HUES64 (cell line): ENCODE results near the gene SLC6A6.

ENCODE experiments used
- H3K27ac ChIP-seq: 2 replicates; pipeline ENCODE4 v1.7.0; 2013; ENCODE audit warnings: low read depth, low read length, inconsistent platforms
- H3K27me3 ChIP-seq: 2 replicates; pipeline ENCODE4 v1.6.1; 2013; ENCODE audit warnings: mild to moderate bottlenecking, low read length; ENCODE audit not compliant: insufficient read depth
- H3K36me3 ChIP-seq: 2 replicates; pipeline ENCODE4 v1.6.1; 2013; ENCODE audit warnings: mild to moderate bottlenecking, low read length; ENCODE audit not compliant: insufficient read depth
- H3K4me1 ChIP-seq: 2 replicates; pipeline ENCODE4 v1.6.1; 2013; ENCODE audit warnings: mild to moderate bottlenecking, low read length, moderate library complexity; ENCODE audit not compliant: insufficient read depth
- H3K4me3 ChIP-seq: 2 replicates; pipeline ENCODE4 v1.5.1; 2013; ENCODE audit warnings: mild to moderate bottlenecking, low read length, moderate library complexity
- H3K9ac ChIP-seq: 2 replicates; pipeline ENCODE4 v1.6.1; 2013; ENCODE audit warnings: mild to moderate bottlenecking, low read depth, low read length
- H3K9me3 ChIP-seq: 2 replicates; pipeline ENCODE4 v1.6.1; 2013; ENCODE audit warnings: low read depth, low read length; ENCODE audit not compliant: insufficient read depth
- WGBS: fragments of 150-250, 120-280 bp; methylation state at CpG from one replicate; pipeline ENCODE4 v1.1.7; 2013; ENCODE audit warnings: missing lambda C conversion rate; 5-methylcytosine and 5-hydroxymethylcytosine counted together

Gene SLC6A6

GRCh38 chr3:14472471-14473351 is 70.3 kb downstream of the SLC6A6 start:
- WGBS = 88% methylated on average over 22 of the region's 22 CpGs
- Histone ChIP-seq H3K9me3 (no peaks in the 10 kb centered on the region), H3K27me3 (no peaks in the 10 kb centered on the region), H3K27ac (peak overlapping the region; percentile 12; the same call in 1 of the 2 replicates), H3K9ac (peak overlapping the region; percentile 49; the same call in 1 of the 2 replicates), H3K4me1 (peaks cover 8% of the 10 kb centered on the region; the same call in 1 of the 2 replicates), H3K4me3 (no peak overlapping the region), H3K36me3 (peaks cover 90% of the 10 kb centered on the region)

- H3K9ac ChIP-seq = 0 out of 2 replicates have a peak overlapping the region, but pooled peaks have one; percentile 49
- H3K27ac ChIP-seq = peak overlapping the region; percentile 12; the same call in 1 of the 2 replicates
- H3K27me3 ChIP-seq = no peaks in the 10 kb centered on the region
- H3K4me3 ChIP-seq = no peak overlapping the region
- peaks cover 95% of the 10 kb centered on the region for H3K36me3 ChIP-seq
- H3K9me3 ChIP-seq = no peaks in the 10 kb centered on the region
- 90% methylated on average over 7 of the region's 7 CpGs for WGBS
- peaks cover 8% of the 10 kb centered on the region; the same call in 1 of the 2 replicates for H3K4me1 ChIP-seq
These were observed 71.0 kb downstream of the SLC6A6 start for GRCh38 chr3:14473411-14473891.

DNA sequence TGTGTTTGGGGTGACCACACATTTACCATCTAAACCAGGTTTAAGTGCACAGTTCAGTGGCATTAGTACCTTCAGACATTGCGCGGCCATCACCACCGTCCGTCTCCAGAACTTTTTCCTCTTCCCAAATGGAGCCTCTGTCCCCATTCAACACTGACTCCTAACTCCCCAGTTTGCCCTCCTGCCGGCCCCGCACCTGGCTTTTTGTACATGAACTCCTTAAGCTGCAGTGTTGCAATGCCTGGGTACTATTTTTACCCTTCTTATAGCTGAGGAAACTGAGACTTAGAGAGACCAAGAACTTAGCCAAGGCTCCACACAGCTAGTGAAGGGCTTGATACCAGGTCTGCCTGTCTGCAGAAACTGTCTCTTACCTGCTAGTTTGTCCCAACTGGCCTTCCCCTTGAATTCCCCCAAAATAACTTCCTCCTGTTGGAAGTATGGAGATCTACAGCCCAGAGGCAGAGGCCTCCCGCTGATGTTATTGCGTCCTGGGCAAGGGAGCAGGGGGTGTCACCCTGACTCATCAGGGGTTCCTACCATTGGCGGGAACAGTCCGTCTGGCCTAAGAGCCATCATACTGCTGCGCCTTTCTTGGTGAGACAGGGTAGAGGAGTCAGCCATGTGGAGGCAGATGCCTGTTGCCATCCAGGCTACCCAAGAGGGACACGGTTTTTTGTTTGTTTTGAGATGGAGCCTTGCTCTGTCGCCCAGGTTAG is 72.1 kb downstream of the SLC6A6 start:
- WGBS = 95% methylated on average over 13 of the region's 13 CpGs
- Histone ChIP-seq H3K36me3 (peaks cover 95% of the 10 kb centered on the region), H3K9me3 (no peaks in the 10 kb centered on the region), H3K4me1 (peaks cover 8% of the 10 kb centered on the region; the same call in 1 of the 2 replicates), H3K27ac (no peak overlapping the region), H3K9ac (no peak overlapping the region), H3K27me3 (no peaks in the 10 kb centered on the region), H3K4me3 (no peak overlapping the region)

DNA sequence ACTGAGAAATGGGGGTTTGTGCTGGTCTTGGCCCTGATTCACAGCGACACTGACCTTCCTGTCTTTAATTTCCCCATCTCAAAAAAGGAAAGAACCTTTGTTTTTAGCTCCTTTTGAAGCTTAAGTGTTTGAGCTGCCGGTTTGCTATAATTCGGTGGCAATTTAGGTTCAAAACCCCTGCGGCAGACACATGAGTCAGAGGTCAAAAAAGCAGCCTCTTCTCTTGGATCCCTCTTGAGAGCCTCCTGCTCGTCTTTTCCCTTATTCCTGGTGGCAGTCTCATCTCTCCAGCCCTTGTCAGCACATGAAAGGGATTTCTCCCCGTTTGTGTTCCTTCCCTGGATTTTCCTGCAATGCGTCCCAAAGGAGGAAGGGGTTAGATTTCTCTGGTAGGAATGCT is 73.2 kb downstream of the SLC6A6 start:
- Histone ChIP-seq H3K27ac (no peak overlapping the region), H3K4me3 (no peak overlapping the region), H3K36me3 (peaks cover 95% of the 10 kb centered on the region), H3K4me1 (peaks cover 8% of the 10 kb centered on the region; the same call in 1 of the 2 replicates), H3K27me3 (no peaks in the 10 kb centered on the region), H3K9ac (no peak overlapping the region), H3K9me3 (no peaks in the 10 kb centered on the region)
- 84% methylated on average over 7 of the region's 7 CpGs for WGBS

DNA sequence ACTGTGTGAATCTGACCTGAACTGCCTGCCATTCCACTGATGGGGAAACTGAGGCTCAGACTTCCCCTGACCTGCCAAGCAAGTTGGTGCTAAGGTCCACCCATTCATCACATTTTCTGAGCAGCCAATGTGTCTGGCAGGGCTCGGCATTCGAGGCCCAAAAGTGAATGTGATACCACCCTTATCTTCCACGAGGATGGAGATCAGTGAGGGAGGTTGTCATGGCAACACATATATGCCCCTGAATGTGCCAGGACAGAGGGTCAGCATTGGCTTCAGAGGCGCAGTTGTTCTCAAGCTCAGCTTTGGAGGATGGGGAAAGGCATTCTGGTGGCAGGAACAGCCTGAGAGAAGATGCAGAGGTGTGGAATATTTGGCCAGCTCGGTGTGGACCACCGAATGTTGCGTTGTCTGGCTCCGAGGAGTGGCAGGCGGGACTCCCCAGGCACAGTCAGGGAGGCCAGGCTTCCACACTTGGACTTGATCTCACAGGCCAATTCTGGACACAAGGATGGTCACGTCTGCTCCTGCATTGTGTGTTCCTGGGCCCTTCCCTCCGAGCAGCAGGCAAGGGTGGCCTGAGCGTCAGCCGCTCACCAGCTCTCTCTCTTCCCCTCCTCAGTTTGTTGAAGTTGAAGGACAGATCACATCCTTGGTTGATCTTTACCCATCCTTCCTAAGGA is 74.3 kb downstream of the SLC6A6 start:
- H3K4me3 ChIP-seq = no peak overlapping the region
- H3K9me3 ChIP-seq = no peaks in the 10 kb centered on the region
- peaks cover 96% of the 10 kb centered on the region for H3K36me3 ChIP-seq
- peaks cover 8% of the 10 kb centered on the region; the same call in 1 of the 2 replicates for H3K4me1 ChIP-seq
- WGBS = 97% methylated on average over 13 of the region's 13 CpGs
- no peaks in the 10 kb centered on the region for H3K27me3 ChIP-seq
- H3K9ac ChIP-seq = no peak overlapping the region
- H3K27ac ChIP-seq = no peak overlapping the region

- Histone ChIP-seq H3K4me1 (peaks cover 8% of the 10 kb centered on the region; the same call in 1 of the 2 replicates), H3K27ac (no peak overlapping the region), H3K27me3 (no peaks in the 10 kb centered on the region), H3K36me3 (peaks cover 96% of the 10 kb centered on the region), H3K9ac (no peak overlapping the region), H3K4me3 (no peak overlapping the region), H3K9me3 (no peaks in the 10 kb centered on the region)
- 93% methylated on average over 11 of the region's 11 CpGs for WGBS
These were observed 75.0 kb downstream of the SLC6A6 start for GRCh38 chr3:14477311-14477935.

DNA sequence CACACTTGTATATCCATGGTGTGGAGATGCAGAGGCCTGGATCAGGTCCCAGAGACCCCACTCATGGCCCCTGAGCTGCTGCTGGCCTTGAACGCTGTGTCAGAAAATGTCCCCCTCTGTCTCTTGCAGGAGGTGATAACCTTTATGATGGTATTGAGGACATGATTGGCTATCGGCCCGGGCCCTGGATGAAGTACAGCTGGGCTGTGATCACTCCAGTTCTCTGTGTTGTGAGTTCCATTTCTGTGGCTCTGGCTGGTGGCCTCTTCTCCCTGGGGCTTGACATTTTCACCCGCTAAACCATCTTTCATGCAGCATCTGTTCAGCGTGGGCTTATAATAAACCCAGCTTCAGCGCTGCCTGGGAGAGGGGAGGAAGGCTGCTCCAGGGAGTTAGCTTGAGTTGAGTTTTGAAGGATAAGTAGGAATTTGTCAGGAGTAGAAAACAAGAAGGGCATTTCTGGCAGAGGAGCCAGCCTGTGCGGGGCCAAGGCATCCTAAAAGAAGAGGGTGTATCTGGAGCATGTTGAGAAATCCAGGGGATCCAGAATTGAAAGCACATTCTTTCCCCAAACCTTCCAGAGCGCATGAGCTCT is 76.6 kb downstream of the SLC6A6 start:
- H3K36me3 ChIP-seq = peaks cover 94% of the 10 kb centered on the region
- 96% methylated on average over 8 of the region's 8 CpGs for WGBS

DNA sequence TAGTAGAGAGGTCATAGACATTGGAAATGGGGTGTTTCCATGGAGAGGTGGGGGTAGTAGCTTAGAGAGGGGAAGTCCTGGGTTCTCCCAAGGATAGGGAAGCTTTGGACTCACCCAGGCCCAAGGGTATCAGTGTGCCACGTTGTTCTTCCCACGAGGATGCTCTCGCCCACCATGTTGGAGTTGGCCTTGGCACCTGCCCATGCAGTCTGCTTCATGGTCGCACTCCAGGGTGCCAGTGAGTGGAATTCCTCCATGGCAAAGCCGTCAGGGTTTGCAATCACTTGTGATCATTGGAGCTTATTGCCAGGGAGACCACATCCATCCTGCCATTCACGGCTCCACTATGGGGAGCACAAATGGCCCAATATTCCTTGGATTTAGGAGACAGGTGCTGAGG is 77.2 kb downstream of the SLC6A6 start:
- Histone ChIP-seq H3K9me3 (no peaks in the 10 kb centered on the region), H3K9ac (no peak overlapping the region), H3K27ac (no peak overlapping the region; the same call in 1 of the 2 replicates), H3K4me1 (no peaks in the 10 kb centered on the region), H3K36me3 (peaks cover 94% of the 10 kb centered on the region), H3K27me3 (no peaks in the 10 kb centered on the region), H3K4me3 (no peak overlapping the region)
- WGBS = 92% methylated on average over 6 of the region's 6 CpGs

More for the DNA sequence above, 76.6 kb downstream of the SLC6A6 start:
- Histone ChIP-seq H3K27me3 (no peaks in the 10 kb centered on the region), H3K4me3 (no peak overlapping the region), H3K4me1 (no peaks in the 10 kb centered on the region), H3K9ac (no peak overlapping the region), H3K27ac (no peak overlapping the region), H3K9me3 (no peaks in the 10 kb centered on the region)

DNA sequence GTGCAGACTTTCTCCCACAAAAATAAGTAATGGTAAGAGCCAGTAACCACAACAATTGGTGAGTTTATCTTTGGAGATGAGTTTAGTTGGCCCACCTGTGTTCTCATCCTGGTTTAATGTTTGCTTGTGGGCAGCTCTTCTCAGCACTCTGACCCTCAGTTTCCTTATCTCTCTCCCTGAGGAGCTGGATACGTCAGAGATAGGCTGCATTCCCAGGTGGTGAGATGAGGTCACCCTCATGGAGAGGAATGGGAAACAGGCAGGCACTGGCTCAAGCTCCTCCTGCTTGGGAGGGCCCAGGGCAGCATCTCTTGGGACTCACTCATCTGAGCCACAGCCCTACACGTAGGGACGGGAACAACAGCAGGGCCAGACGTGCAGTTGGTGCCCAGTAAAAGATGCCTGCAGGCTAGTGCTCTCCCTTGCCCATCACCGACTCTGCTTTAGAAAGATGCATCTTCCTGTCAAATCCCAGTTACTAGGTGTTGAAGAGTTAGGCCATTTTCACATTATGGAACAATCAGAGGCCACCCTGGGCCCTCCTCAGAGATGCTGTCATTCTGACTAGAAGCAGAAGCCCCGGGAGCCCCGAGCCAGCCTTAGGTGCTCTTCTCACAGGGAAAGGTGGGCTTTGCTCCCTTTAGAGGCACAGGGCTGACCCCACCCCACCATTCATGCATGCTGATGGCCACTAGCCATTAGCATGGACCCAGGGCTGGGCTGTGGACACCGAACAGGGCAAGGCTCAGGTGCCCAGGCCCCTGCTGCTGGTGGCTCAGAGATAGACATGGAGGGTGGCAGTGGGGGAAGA is 78.0 kb downstream of the SLC6A6 start:
- no peak overlapping the region; the same call in 1 of the 2 replicates for H3K27ac ChIP-seq
- no peaks in the 10 kb centered on the region for H3K27me3 ChIP-seq
- 91% methylated on average over 8 of the region's 8 CpGs for WGBS
- H3K4me1 ChIP-seq = no peaks in the 10 kb centered on the region
- H3K9me3 ChIP-seq = no peaks in the 10 kb centered on the region
- no peak overlapping the region for H3K4me3 ChIP-seq
- H3K9ac ChIP-seq = no peak overlapping the region
- peaks cover 97% of the 10 kb centered on the region for H3K36me3 ChIP-seq
